ENCODE measurements around the gene PLCE1.

GRCh38 chr10:94036766-94037033 is 43.0 kb downstream of the PLCE1 start:
- TF ChIP-seq CTCF (conservative IDR thresholded peaks at IDR 0.05) (no peak), ZFX (IDR thresholded peaks at IDR 0.05) (no peak)

Measured in C4-2B (cell line).